CD8-positive, alpha-beta memory T cell (primary cell): ENCODE results near the gene FAM219A. TPM values are rescaled to one million over a fixed set of nuclear protein-coding genes. Genes with fewer than 3 reads are reported as not detected.
A peak's percentile ranks its signal among the peaks of the same experiment; 100 is the strongest.

Source experiments
- CTCF ChIA-PET: fragments of 350-600 bp; sonication (Branson Sonifier 250); formaldehyde crosslinking; loops from one replicate; lab custom pipeline; 2021; ENCODE audit warnings: antibody characterized with exemption; lab: Charles Lee
- POLR2A ChIA-PET: fragments of 350-600 bp; sonication (Branson Sonifier 250); formaldehyde crosslinking; loops from one replicate; lab custom pipeline; 2021; ENCODE audit warnings: antibody characterized with exemption; lab: Charles Lee
- DNase-seq, 5 donors: peaks; one replicate each; pipeline versions ENCODE4 v3.0.0 to v3.0.0-alpha.2; 2020 to 2022; ENCODE audit warnings: mixed read lengths in 1 of 5
- H3K27ac ChIP-seq: one replicate; pipeline ENCODE4 v1.7.0; 2013; ENCODE audit warnings: low read depth, mild to moderate bottlenecking, low read length, moderate library complexity
- H3K27me3 ChIP-seq: 2 replicates; pipeline ENCODE4 v1.7.0; 2013; ENCODE audit warnings: low read length, mild to moderate bottlenecking; ENCODE audit not compliant: insufficient read depth, poor library complexity, severe bottlenecking
- H3K36me3 ChIP-seq: 2 replicates; pipeline ENCODE4 v1.7.0; 2013; ENCODE audit warnings: mild to moderate bottlenecking, low read length, moderate library complexity; ENCODE audit not compliant: insufficient read depth
- H3K4me1 ChIP-seq: 2 replicates; pipeline ENCODE4 v1.7.0; 2013; ENCODE audit warnings: mild to moderate bottlenecking, low read length, moderate library complexity; ENCODE audit not compliant: insufficient read depth
- H3K4me3 ChIP-seq: 2 replicates; pipeline ENCODE4 v1.7.0; 2013; ENCODE audit warnings: mild to moderate bottlenecking, low read length
- H3K9me3 ChIP-seq: 2 replicates; pipeline ENCODE4 v1.7.0; 2013; ENCODE audit warnings: mild to moderate bottlenecking, low read length
- H3K27ac Mint-ChIP-seq, 8 donors: one replicate each; pipeline ENCODE4 v1.8.0; 2020 to 2021; ENCODE audit warnings: mixed read lengths in 8 of 8, mild to moderate bottlenecking in 6 of 8, inconsistent platforms in 3 of 8, moderate library complexity in 3 of 8
- H3K27me3 Mint-ChIP-seq, 2 donors: one replicate each; pipeline ENCODE4 v1.8.0; 2020 to 2021; ENCODE audit warnings: mixed read lengths in 2 of 2, mild to moderate bottlenecking in 1 of 2, moderate library complexity in 1 of 2
- H3K36me3 Mint-ChIP-seq, 3 donors: one replicate each; pipeline ENCODE4 v1.8.0; 2020 to 2021; ENCODE audit warnings: mixed read lengths in 3 of 3, inconsistent platforms in 1 of 3, mild to moderate bottlenecking in 1 of 3
- H3K4me1 Mint-ChIP-seq, 3 donors: one replicate each; pipeline ENCODE4 v1.8.0; 2020 to 2021; ENCODE audit warnings: mixed read lengths in 3 of 3, inconsistent platforms in 1 of 3, mild to moderate bottlenecking in 1 of 3
- H3K4me3 Mint-ChIP-seq, 7 donors: one replicate each; pipeline ENCODE4 v1.8.0; 2020 to 2021; ENCODE audit warnings: mixed read lengths in 7 of 7, mild to moderate bottlenecking in 6 of 7, moderate library complexity in 4 of 7, inconsistent platforms in 2 of 7
- H3K9me3 Mint-ChIP-seq, 5 donors: one replicate each; pipeline ENCODE4 v1.8.0; 2020 to 2022; ENCODE audit warnings: mixed read lengths in 5 of 5, mild to moderate bottlenecking in 3 of 5, moderate library complexity in 2 of 5, inconsistent platforms in 1 of 5
- polyA plus RNA-seq: library from polyadenylated mRNA; unstranded; fragments of 300-500 nt; fragmentation: Illumina TruSeq; gene quantifications from one replicate; pipeline ENCODE4 v1.2.3, GENCODE V29; 2021
- total RNA-seq, 2 experiments: library from RNA; stranded (reverse); gene quantifications; one replicate each; pipeline ENCODE4 v1.2.3, GENCODE V29; 2021

Gene FAM219A
- total and polyA plus RNA-seq, 3 experiments from 2014 or later, result 1.7 to 10.5 (median 9.4) TPM

DNA sequence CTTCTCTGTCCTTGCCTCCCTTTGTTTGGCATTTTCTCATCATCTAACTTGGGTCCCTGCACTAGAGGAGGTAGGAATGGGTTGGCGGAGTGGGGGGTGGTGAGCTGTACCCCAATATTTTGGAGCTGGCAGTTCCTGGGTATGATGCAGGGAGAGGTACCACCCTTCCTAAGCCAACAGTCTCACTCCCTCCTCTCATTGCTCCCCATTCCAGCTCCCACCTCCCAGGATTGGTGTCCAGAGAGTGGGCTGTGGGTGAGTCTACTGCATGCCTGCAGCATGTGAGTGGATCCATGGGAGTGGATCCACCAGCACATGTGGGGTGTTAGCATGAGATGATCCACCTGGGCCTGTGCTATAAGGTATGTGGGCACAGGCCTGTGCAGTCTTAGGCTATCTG is 59.5 kb downstream of the FAM219A start:
- Mint-ChIP-seq H3K36me3 (peaks cover 0 to 34% (median 10%) of the 10 kb centered on the region in 3 donors), H3K27ac (no peak overlapping the region)
- CTCF ChIA-PET, result no interaction called here

DNA sequence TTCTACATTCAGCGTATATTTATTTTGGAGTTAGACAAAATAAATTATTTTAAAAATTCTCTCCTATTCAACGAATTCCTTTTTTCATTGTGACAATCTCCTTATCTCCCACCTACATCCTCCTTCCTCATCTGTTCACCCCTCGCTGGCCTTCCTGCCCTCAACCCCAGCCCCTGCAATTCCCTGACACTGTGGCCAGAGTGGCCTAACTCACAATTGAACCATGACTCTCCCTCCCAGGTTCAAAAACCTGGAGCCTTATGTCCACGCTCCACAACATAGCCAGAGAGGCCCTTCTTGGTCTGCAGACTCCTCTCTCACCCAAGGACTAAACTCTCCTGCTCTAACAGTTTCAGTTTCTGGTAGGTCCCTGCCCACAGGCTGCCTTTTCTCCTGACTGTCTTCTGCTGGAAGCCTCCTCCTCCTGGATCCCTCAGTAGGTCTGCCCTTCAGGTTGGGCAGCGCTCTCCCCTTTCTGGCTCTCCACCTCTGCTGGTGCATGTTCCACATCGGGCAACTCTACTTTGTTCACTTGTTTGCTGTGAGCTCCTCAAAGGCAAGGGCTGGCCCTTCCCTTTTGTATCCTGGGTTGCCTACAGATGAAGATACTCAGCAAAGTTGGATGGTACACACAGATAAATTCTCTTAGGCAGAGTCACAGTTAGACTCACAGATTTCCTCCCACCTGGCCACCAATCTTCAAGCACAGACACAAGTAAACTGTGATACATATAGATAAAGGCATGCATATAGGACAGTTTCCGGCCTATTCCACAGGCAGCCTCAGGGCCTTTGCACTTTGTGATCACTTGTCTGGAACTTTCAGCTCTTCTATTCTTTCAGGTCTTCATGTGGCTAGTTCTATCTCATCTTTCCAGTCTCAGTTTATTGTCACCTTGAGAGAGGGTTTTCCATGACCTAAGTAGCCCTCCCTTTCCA is 61.8 kb downstream of the FAM219A start:
- Mint-ChIP-seq H3K27ac (no peak overlapping the region), H3K9me3 (no peaks in the 10 kb centered on the region), H3K27me3 (peaks cover 0 to under 1% of the 10 kb centered on the region in 2 donors), H3K4me1 (no peaks in the 10 kb centered on the region), H3K4me3 (no peak overlapping the region), H3K36me3 (peaks cover 0 to 20% (median 2%) of the 10 kb centered on the region in 3 donors)
- Histone ChIP-seq H3K9me3 (no peaks in the 10 kb centered on the region), H3K4me1 (no peaks in the 10 kb centered on the region), H3K27me3 (no peaks in the 10 kb centered on the region), H3K4me3 (no peak overlapping the region), H3K27ac (no peak overlapping the region), H3K36me3 (no peaks in the 10 kb centered on the region)
- ChIA-PET POLR2A (no interaction called here), CTCF (no interaction called here)
- DNase-seq, result no peak

More for the DNA sequence above, 59.5 kb downstream of the FAM219A start:
- H3K27ac ChIP-seq, result no peak overlapping the region
- H3K27me3 Mint-ChIP-seq, result no peaks in the 10 kb centered on the region
- no peaks in the 10 kb centered on the region for H3K9me3 Mint-ChIP-seq
- H3K27me3 ChIP-seq, result no peaks in the 10 kb centered on the region
- no peaks in the 10 kb centered on the region for H3K9me3 ChIP-seq
- H3K4me1 ChIP-seq, result no peaks in the 10 kb centered on the region
- no peak overlapping the region for H3K4me3 Mint-ChIP-seq
- no peak overlapping the region for H3K4me3 ChIP-seq
- DNase-seq, result no peak
- H3K4me1 Mint-ChIP-seq, result no peaks in the 10 kb centered on the region
- POLR2A ChIA-PET, result no interaction called here
- H3K36me3 ChIP-seq, result no peaks in the 10 kb centered on the region

DNA sequence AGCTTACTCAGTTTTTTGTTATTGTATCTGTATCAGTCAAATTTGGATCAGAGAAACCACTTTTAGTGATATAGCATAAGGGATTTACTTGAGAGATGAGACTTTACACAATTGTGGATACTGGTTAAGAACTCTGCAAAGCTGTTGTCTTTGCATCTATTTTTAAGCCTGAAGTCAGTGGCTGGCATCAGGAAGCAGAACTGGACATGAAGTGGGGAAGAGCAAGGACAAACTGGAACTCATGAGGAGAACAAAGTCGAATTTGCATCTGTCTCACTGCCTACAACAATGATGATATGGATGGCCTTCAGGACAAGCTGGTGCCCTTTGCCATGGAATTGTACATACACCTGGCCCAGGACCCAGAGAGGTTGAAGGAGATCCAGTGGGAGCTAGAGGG is 65.9 kb downstream of the FAM219A start:
- POLR2A ChIA-PET, result no interaction called here
- Histone ChIP-seq H3K9me3 (no peaks in the 10 kb centered on the region), H3K36me3 (no peaks in the 10 kb centered on the region), H3K27me3 (no peaks in the 10 kb centered on the region), H3K27ac (no peak overlapping the region), H3K4me1 (no peaks in the 10 kb centered on the region), H3K4me3 (no peak overlapping the region)
- peaks cover 0 to 9% of the 10 kb centered on the region in 2 donors for H3K27me3 Mint-ChIP-seq
- no peak overlapping the region for H3K27ac Mint-ChIP-seq
- H3K4me3 Mint-ChIP-seq, result no peak overlapping the region
- H3K36me3 Mint-ChIP-seq, result no peaks in the 10 kb centered on the region
- CTCF ChIA-PET, result interaction anchor here (1.5 kb wide), 1 partner anchor 11 kb away, joined by 5 read pairs; no protein-coding TSS in a partner anchor
- no peak for DNase-seq
- no peaks in the 10 kb centered on the region for H3K4me1 Mint-ChIP-seq
- H3K9me3 Mint-ChIP-seq, result no peaks in the 10 kb centered on the region

DNA sequence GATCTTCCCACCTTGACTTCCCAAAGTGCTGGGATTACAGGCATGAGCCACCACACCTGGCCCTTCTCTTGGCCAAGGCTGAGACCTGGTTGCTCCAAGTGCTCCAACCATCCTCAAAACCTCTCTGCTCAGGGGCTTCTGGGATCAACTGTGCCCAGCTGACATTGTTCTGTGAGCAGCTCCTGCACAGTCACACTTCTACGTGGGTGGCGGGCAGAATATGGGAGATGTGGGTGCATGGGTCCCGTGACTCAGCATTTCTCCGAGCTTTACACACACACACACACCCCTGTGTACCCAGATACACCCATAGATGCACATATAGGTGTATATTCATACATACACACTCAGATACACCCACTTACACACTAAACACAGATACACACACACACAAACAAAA is 71.1 kb downstream of the FAM219A start:
- Histone ChIP-seq H3K9me3 (no peaks in the 10 kb centered on the region), H3K4me1 (no peaks in the 10 kb centered on the region), H3K27me3 (no peaks in the 10 kb centered on the region), H3K27ac (no peak overlapping the region), H3K4me3 (no peak overlapping the region), H3K36me3 (no peaks in the 10 kb centered on the region)
- H3K4me3 Mint-ChIP-seq, result no peak overlapping the region
- peaks cover 2 to 9% of the 10 kb centered on the region in 2 donors for H3K27me3 Mint-ChIP-seq
- no peak for DNase-seq
- CTCF ChIA-PET, result no interaction called here
- no peak overlapping the region for H3K27ac Mint-ChIP-seq
- POLR2A ChIA-PET, result no interaction called here
- H3K4me1 Mint-ChIP-seq, result no peaks in the 10 kb centered on the region
- no peaks in the 10 kb centered on the region for H3K9me3 Mint-ChIP-seq
- H3K36me3 Mint-ChIP-seq, result no peaks in the 10 kb centered on the region

DNA sequence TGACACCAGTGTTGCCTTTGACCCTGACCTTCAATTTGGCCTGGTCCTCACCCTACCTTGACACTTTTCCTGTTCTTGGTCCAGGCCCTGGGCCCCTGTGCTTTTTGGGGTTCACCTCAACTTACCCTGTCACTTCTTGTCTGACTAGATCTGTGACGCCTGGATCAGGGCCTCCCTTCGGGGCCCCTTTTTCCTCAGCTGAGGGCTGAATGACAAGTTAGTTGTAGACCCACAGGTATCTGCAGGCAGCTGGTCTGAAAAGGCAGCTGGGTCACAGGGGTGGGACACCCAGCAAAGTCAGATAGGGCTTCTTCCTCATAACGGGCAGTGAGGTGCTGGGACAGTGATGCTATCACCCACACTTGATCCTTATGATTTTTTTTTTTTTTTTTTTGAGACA is 71.7 kb downstream of the FAM219A start:
- no peaks in the 10 kb centered on the region for H3K27me3 ChIP-seq
- H3K27me3 Mint-ChIP-seq, result peaks cover 2 to 9% of the 10 kb centered on the region in 2 donors
- peaks cover 0 to 1% (median 0%) of the 10 kb centered on the region in 3 donors for H3K4me1 Mint-ChIP-seq
- H3K4me1 ChIP-seq, result no peaks in the 10 kb centered on the region
- H3K4me3 ChIP-seq, result no peak overlapping the region
- peak overlapping the region in 1 of 7 donors; percentile 42 for H3K4me3 Mint-ChIP-seq
- H3K36me3 ChIP-seq, result no peaks in the 10 kb centered on the region
- H3K9me3 ChIP-seq, result no peaks in the 10 kb centered on the region
- H3K36me3 Mint-ChIP-seq, result no peaks in the 10 kb centered on the region
- no peak overlapping the region for H3K27ac ChIP-seq
- no peaks in the 10 kb centered on the region for H3K9me3 Mint-ChIP-seq
- no peak for DNase-seq
- CTCF ChIA-PET, result no interaction called here
- POLR2A ChIA-PET, result interaction anchor here (0.7 kb wide), 1 partner anchor 72 kb away, joined by 6 read pairs; the partner anchor contains the start of gene FAM219A
- no peak overlapping the region for H3K27ac Mint-ChIP-seq

DNA sequence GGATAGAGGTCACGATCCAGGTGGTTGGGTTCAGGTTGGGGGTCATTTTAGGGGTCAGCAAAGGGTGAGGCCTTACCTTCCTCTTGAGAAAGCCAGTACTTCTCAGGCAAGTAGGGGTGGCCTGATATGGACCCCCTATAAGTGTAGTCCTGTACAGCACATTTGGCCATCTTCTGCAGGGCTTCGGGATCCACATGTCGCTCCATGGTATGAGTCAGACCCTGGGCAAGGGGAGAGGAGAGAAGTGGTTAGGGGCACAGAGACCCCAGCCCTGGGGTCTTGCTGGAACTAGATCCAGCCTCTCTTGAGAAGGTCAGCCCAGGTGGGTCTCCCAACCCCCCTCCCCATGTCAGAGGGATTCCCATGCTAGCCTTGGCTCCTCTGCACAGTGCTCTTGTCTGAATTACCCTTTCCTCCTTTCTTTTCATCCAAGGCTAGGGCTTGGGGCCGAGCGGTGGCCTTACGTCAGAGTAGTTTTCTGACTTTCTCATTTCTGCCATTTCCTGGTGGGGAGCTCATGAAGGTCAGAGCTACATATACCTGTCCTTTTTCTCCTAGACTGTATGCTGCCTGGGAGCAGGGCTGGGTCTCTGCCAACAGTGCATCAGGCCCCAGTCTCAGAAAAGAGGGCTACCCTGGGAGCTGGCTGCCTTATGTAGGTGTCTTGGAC is 72.7 kb downstream of the FAM219A start:
- H3K36me3 ChIP-seq, result no peaks in the 10 kb centered on the region
- no peak overlapping the region for H3K4me3 ChIP-seq
- H3K4me1 ChIP-seq, result peaks cover 5% of the 10 kb centered on the region
- H3K27ac ChIP-seq, result no peak overlapping the region
- no peak overlapping the region for H3K4me3 Mint-ChIP-seq
- no peaks in the 10 kb centered on the region for H3K27me3 ChIP-seq
- H3K27me3 Mint-ChIP-seq, result peaks cover 0 to 2% of the 10 kb centered on the region in 2 donors
- no peaks in the 10 kb centered on the region for H3K36me3 Mint-ChIP-seq
- H3K9me3 ChIP-seq, result no peaks in the 10 kb centered on the region
- H3K4me1 Mint-ChIP-seq, result peaks cover 9 to 11% (median 10%) of the 10 kb centered on the region in 3 donors
- ChIA-PET CTCF (no interaction called here), POLR2A (interaction anchor here (0.7 kb wide), 1 partner anchor 73 kb away, joined by 6 read pairs; the partner anchor contains the start of gene FAM219A)
- H3K9me3 Mint-ChIP-seq, result no peaks in the 10 kb centered on the region
- H3K27ac Mint-ChIP-seq, result no peak overlapping the region
- no peak for DNase-seq

DNA sequence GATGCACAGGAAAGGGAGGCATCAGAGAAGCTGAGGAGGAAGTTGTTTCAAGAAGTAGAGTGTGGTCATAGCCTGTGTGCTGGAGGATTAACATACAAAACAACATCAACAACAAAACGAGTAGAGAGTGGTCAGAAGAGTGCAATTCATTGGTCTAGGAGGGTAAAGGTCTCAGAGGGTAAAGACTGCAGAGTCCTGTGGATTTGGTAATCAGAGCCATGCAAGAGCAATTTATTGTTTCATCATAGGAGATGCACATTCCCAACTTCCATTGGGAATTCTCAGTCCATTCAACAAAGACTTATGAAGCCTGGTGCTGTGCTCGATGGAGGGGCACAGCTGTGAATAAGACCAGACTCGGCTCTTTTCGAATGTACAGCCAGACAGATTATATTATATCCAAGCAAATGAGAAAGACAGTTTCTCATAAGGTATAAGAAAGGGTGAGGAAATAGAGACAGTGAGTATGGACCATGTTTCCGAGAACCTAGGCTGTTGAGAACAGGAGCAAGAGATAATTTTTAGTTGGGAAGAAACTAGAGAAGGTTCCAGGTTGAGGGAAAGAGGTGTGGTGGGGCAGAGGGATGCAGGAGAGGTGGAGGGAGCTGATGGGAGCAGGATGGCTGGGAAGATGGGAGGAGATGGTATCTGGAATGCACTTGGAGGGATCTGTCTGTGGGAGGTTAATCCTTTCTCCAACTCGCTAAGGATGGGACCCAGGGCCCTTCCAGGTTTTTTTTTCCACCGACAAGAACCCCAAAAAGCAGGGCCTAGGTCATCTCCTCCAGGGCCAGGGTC is 73.8 kb downstream of the FAM219A start:
- Mint-ChIP-seq H3K36me3 (no peaks in the 10 kb centered on the region), H3K4me1 (peaks cover 16 to 22% (median 20%) of the 10 kb centered on the region in 3 donors), H3K9me3 (no peaks in the 10 kb centered on the region), H3K27me3 (peaks cover 0 to 2% of the 10 kb centered on the region in 2 donors), H3K27ac (no peak overlapping the region), H3K4me3 (no peak overlapping the region)
- no peak for DNase-seq
- no peaks in the 10 kb centered on the region for H3K9me3 ChIP-seq
- ChIA-PET CTCF (interaction anchor here (1.1 kb wide), 1 partner anchor 19 kb away, joined by 3 read pairs; no protein-coding TSS in a partner anchor), POLR2A (no interaction called here)
- H3K4me3 ChIP-seq, result no peak overlapping the region
- peaks cover 16% of the 10 kb centered on the region for H3K4me1 ChIP-seq
- no peaks in the 10 kb centered on the region for H3K36me3 ChIP-seq
- H3K27ac ChIP-seq, result no peak overlapping the region
- H3K27me3 ChIP-seq, result no peaks in the 10 kb centered on the region
